ENCODE results near the gene DNAJC24. TPM values are rescaled to one million over a fixed set of nuclear protein-coding genes. Genes with fewer than 3 reads are reported as not detected.

Gene DNAJC24
- total RNA-seq, 2 experiments from 2014 or later: 6.5 to 7.5 TPM

DNA sequence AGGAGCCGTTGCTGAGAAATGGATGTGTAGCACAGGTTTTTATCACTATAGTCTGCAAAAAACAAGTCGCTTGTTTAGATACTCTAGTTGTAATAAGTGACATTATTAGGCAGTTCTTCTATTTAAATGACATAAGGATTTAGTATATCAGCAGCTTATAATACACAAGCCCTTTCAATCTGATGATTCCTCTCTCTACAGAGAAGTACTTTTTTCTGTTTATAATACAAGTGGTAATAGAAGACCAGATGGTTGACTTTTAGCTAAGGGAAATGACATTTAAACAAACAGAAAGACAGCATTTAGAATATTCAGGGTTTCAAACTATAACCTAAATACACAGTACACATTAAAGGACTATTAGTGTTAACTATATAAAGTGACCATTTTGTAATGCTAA, 79.4 kb downstream of the DNAJC24 start:
- DNase-seq (no peak), ATAC-seq (ENCODE audit: poor library complexity) (no peak)
- no peaks in the 10 kb centered on the region for H3K4me1 Mint-ChIP-seq (ENCODE audit: low read depth)
- no peak overlapping the region for H3K4me3 Mint-ChIP-seq
- CTCF ChIA-PET: no interaction called here
- peaks cover 65% of the 10 kb centered on the region for H3K36me3 Mint-ChIP-seq (ENCODE audit: low read depth)
- no peak overlapping the region for H3K4me3 ChIP-seq (ENCODE audit: low read length)
- no peak overlapping the region for H3K27ac Mint-ChIP-seq
- H3K27me3 Mint-ChIP-seq: no peaks in the 10 kb centered on the region
- H3K9me3 ChIP-seq (ENCODE audit: control insufficient read depth in 1 of 2, insufficient read depth in 1 of 2, low read length in 2 of 2): no peaks in the 10 kb centered on the region
- no peaks in the 10 kb centered on the region for H3K27me3 ChIP-seq (ENCODE audit: control insufficient read depth in 1 of 2, insufficient read depth in 2 of 2, low read length in 2 of 2)
- POLR2A ChIA-PET: no interaction called here
- H3K27ac ChIP-seq (ENCODE audit: low read depth in 1 of 2, low read length in 2 of 2): no peak overlapping the region
- no peak for TF ChIP-seq CTCF (IDR thresholded peaks at IDR 0.05)
- H3K9me3 Mint-ChIP-seq: no peaks in the 10 kb centered on the region
- no peaks in the 10 kb centered on the region for H3K36me3 ChIP-seq (ENCODE audit: insufficient read depth, low read length)
- H3K4me1 ChIP-seq (ENCODE audit: insufficient read depth, low read length): no peaks in the 10 kb centered on the region
- intact Hi-C loops (cut with DNase I, micrococcal nuclease): no loop called here

GRCh38 chr11:31450841-31451240, 81.2 kb downstream of the DNAJC24 start:
- no peak overlapping the region for H3K27ac Mint-ChIP-seq
- no peaks in the 10 kb centered on the region for H3K4me1 Mint-ChIP-seq (ENCODE audit: low read depth)
- Histone ChIP-seq H3K27me3 (ENCODE audit: control insufficient read depth in 1 of 2, insufficient read depth in 2 of 2, low read length in 2 of 2) (no peaks in the 10 kb centered on the region), H3K27ac (ENCODE audit: low read depth in 1 of 2, low read length in 2 of 2) (no peak overlapping the region), H3K36me3 (ENCODE audit: insufficient read depth, low read length) (no peaks in the 10 kb centered on the region), H3K9me3 (ENCODE audit: control insufficient read depth in 1 of 2, insufficient read depth in 1 of 2, low read length in 2 of 2) (no peaks in the 10 kb centered on the region), H3K4me1 (ENCODE audit: insufficient read depth, low read length) (no peaks in the 10 kb centered on the region), H3K4me3 (ENCODE audit: low read length) (no peak overlapping the region)
- DNase-seq: no peak
- ChIA-PET POLR2A (no interaction called here), CTCF (no interaction called here)
- H3K27me3 Mint-ChIP-seq: no peaks in the 10 kb centered on the region
- peaks cover 77% of the 10 kb centered on the region for H3K36me3 Mint-ChIP-seq (ENCODE audit: low read depth)
- no peaks in the 10 kb centered on the region for H3K9me3 Mint-ChIP-seq
- no peak for TF ChIP-seq CTCF (IDR thresholded peaks at IDR 0.05)
- intact Hi-C loops (cut with DNase I, micrococcal nuclease): no loop called here
- no peak for ATAC-seq (ENCODE audit: poor library complexity)
- H3K4me3 Mint-ChIP-seq: no peak overlapping the region

GRCh38 chr11:31455177-31455576, 85.5 kb downstream of the DNAJC24 start:
- Mint-ChIP-seq H3K4me1 (ENCODE audit: low read depth) (no peaks in the 10 kb centered on the region), H3K4me3 (no peak overlapping the region), H3K27ac (no peak overlapping the region), H3K36me3 (ENCODE audit: low read depth) (peaks cover 70% of the 10 kb centered on the region), H3K9me3 (no peaks in the 10 kb centered on the region), H3K27me3 (no peaks in the 10 kb centered on the region)
- no peaks in the 10 kb centered on the region for H3K4me1 ChIP-seq (ENCODE audit: insufficient read depth, low read length)
- H3K9me3 ChIP-seq (ENCODE audit: control insufficient read depth in 1 of 2, insufficient read depth in 1 of 2, low read length in 2 of 2): no peaks in the 10 kb centered on the region
- no peaks in the 10 kb centered on the region for H3K27me3 ChIP-seq (ENCODE audit: control insufficient read depth in 1 of 2, insufficient read depth in 2 of 2, low read length in 2 of 2)
- no peak for ATAC-seq (ENCODE audit: poor library complexity)
- POLR2A ChIA-PET: no interaction called here
- no peak overlapping the region for H3K4me3 ChIP-seq (ENCODE audit: low read length)
- TF ChIP-seq CTCF (IDR thresholded peaks at IDR 0.05): no peak
- DNase-seq: no peak
- peaks cover 4% of the 10 kb centered on the region for H3K36me3 ChIP-seq (ENCODE audit: insufficient read depth, low read length)
- intact Hi-C loops (cut with DNase I, micrococcal nuclease): no loop called here
- H3K27ac ChIP-seq (ENCODE audit: low read depth in 1 of 2, low read length in 2 of 2): no peak overlapping the region
- CTCF ChIA-PET: no interaction called here

Measured in CD4-positive, alpha-beta T cell (primary cell).